AG04449 (cell line): ENCODE data around the gene ADO.
A peak's percentile ranks its signal among the peaks of the same experiment; 100 is the strongest.

Source experiments
- CTCF ChIA-PET: fragments of 350-600 bp; formaldehyde crosslinking; extraction: SDS; loops from one replicate; lab custom pipeline; 2021; ENCODE audit warnings: antibody characterized with exemption; lab: Yijun Ruan, JAX
- POLR2A ChIA-PET: fragments of 400-600, 350-600 bp; formaldehyde crosslinking; extraction: SDS; loops from one replicate; lab custom pipeline; 2020; ENCODE audit warnings: antibody characterized with exemption, inconsistent platforms; lab: Yijun Ruan, JAX
- DNase-seq: peaks from one replicate; pipeline ENCODE4 v3.0.0-alpha.2; 2010; ENCODE audit warnings: low read depth, low spot score
- H3K4me3 ChIP-seq: 2 replicates; pipeline ENCODE4 v1.5.1; 2011; ENCODE audit warnings: low read depth, mild to moderate bottlenecking, control low read depth, low read length
- TF ChIP-seq, protein P1 (sequence below): IDR thresholded peaks from one replicate; pipeline ENCODE4 v1.5.1; 2011; ENCODE audit warnings: mild to moderate bottlenecking, moderate library complexity, low read length, control low read depth, inconsistent platforms; ENCODE audit not compliant: insufficient read depth; ENCODE audit errors: missing control alignments

Gene ADO

DNA sequence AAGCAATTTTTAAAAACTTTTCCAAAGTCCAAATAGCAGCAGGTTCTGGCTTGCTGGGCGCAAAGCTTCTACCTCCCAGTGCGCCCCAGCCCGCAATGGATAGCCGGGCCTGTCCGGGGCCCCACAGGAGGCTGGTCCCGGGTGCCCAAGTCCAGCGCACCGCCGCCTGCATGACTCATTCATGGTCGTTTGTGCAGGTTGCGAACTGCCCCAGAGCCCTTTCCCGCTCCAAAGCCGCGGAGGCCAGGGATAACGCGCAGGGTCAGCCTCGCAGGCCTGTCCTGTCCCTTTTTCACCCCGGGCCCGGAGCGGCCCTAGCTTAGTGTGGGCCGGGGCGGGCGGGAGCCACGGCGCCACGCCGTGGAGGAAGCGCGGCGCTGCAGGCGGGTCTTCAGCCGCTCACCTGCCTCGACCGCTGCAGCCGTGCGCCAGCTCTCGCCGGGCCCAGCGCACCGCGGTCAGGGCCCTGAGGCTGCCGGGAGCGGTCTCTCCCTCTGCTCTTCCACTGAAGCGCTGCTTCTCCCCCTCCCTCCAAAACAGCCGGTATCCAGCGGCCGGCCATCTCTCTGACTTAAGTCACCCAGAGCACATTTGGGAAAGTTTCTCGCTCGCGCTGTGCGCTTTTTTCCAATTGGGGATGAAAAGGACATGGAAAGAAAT, 13.4 kb downstream of the ADO start:
- peak overlapping the region; percentile 65 for H3K4me3 ChIP-seq
- TF ChIP-seq, protein P1, sequence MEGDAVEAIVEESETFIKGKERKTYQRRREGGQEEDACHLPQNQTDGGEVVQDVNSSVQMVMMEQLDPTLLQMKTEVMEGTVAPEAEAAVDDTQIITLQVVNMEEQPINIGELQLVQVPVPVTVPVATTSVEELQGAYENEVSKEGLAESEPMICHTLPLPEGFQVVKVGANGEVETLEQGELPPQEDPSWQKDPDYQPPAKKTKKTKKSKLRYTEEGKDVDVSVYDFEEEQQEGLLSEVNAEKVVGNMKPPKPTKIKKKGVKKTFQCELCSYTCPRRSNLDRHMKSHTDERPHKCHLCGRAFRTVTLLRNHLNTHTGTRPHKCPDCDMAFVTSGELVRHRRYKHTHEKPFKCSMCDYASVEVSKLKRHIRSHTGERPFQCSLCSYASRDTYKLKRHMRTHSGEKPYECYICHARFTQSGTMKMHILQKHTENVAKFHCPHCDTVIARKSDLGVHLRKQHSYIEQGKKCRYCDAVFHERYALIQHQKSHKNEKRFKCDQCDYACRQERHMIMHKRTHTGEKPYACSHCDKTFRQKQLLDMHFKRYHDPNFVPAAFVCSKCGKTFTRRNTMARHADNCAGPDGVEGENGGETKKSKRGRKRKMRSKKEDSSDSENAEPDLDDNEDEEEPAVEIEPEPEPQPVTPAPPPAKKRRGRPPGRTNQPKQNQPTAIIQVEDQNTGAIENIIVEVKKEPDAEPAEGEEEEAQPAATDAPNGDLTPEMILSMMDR: peak; percentile 82
- ChIA-PET CTCF (interaction anchor here (0.6 to 4.7 kb wide), 33 partner anchors 10 to 568 kb away, joined by 3 to 79 read pairs (median 5); partner anchors contain the start of gene ADO), POLR2A (interaction anchor here (1.0 to 1.6 kb wide), 2 partner anchors 12 to 14 kb away, joined by 3 read pairs; no protein-coding TSS in a partner anchor)
- no peak for DNase-seq

DNA sequence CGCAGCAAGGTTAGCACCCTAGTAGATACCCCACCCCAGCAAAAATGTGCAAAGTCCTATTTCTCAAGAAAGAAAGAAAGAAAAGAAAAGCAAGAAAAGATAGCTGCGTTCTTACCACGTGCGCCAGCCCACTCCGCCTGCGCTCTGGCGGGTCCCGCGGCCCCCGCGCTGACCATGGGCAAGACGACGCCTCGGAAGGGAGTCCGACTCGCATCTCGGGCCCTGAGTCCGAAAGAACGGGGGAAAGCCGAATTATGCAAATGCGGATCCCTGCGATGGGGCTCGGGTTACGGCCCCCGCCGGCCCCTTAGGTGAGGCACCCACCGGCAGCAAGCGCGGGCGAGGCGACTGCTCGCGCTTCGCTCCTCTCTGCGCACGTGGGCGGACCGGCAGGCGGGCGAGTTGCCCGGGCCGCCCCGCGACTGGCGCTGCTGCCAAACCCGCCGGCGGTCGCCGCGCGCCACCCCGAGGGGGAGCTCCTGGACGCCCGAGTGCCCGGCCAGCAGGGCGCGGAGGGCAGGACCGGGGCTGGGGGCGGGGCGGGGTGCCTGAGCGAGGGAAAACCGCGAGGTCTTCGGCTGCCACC, 14.0 kb downstream of the ADO start:
- POLR2A ChIA-PET: interaction anchor here (0.6 to 1.0 kb wide), 2 partner anchors 13 to 222 kb away, joined by 3 to 4 read pairs; no protein-coding TSS in a partner anchor
- CTCF ChIA-PET: interaction anchor here (0.6 to 4.7 kb wide), 28 partner anchors 10 to 385 kb away, joined by 3 to 79 read pairs (median 8); partner anchors contain the start of gene ADO
- peak overlapping the region; percentile 65 for H3K4me3 ChIP-seq
- TF ChIP-seq, protein P1: no peak
- DNase-seq: no peak

DNA sequence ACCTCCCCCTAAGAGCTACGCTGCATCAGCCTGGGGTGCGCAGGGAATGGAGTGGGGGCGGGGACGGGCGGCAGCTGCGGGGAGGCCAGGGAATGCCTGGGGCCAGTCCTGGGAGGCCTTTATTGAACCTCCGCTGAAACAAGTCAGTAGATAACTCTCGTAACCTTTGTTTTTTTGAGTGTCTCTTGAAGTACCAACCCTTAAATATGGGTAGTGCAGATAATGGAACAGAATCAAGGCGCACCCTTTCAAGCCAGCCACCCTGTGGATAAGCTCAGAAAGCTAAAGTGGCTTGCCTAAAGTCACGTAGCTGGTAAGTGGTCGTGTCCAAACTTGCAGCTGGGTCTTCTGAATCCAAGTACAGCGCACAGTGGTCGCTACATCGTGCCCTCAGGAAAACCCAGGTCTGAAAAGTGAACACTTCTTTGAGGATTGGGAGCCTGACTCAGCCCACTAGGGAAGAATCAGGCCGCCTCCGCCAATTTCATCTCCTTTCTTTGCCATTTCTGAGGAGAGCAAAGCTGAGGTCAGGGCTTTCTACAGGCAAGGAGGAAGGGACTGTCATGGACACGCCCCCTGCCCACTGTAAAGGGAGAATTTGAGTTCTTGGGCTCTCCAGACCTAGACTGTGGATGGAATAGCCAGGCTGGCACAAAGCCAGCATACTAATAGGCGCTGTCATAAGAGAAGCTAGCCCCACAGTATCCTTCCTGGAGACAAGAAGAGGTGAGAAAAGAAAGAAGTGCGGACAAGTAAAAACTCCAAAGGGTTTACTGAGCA, 14.8 kb downstream of the ADO start:
- TF ChIP-seq, protein P1: no peak
- no peak overlapping the region for H3K4me3 ChIP-seq
- CTCF ChIA-PET: interaction anchor here (0.8 to 4.7 kb wide), 19 partner anchors 9 to 382 kb away, joined by 3 to 79 read pairs (median 15); partner anchors contain the start of gene ADO
- DNase-seq: no peak
- POLR2A ChIA-PET: interaction anchor here (0.6 to 1.0 kb wide), 2 partner anchors 12 to 223 kb away, joined by 3 to 4 read pairs; no protein-coding TSS in a partner anchor

DNA sequence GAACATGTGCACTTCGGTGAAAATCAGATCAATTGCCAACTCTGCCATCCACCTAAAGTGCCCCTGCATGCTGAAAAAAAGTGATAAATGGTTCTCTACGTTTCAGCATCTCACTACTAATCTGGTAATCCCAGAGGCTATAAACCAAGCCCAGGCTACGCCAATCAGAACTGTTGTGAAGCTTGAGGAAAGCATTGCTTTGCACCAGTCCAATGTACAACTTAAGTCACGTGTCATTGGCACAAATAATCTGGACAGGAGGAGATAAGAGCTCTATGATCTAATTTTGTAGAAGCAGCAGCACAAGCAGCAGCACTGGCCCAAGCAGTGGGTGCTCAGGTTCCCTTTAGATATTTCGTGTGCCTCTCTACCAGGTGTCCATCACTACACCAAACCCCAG, 16.1 kb downstream of the ADO start:
- ChIA-PET POLR2A (no interaction called here), CTCF (interaction anchor here (1.6 kb wide), 1 partner anchor 224 kb away, joined by 5 read pairs; no protein-coding TSS in a partner anchor)
- no peak overlapping the region for H3K4me3 ChIP-seq
- no peak for DNase-seq
- TF ChIP-seq, protein P1: no peak

DNA sequence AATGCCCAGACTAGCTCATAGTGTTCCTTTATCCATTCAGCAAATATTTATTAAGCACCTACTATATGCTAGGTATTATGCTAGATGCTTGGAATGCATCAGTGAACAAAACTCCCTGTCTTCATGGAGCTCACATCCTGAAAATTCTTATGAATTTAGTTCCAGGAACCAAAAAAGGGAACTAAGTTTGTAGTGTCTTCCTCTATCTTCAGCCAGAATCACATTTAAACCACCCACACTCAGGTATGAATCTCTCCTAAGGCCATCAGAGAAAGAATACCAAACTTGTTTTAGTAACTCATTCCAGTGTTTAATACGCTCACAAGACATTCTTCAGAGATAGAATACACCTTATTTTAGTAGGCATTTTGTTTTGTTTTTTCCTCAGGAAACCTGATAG, 21.8 kb downstream of the ADO start:
- CTCF ChIA-PET: no interaction called here
- DNase-seq: no peak

More for the DNA sequence above, 21.8 kb downstream of the ADO start:
- TF ChIP-seq, protein P1: no peak
- POLR2A ChIA-PET: no interaction called here
- no peak overlapping the region for H3K4me3 ChIP-seq
